Panc1 (cell line): ENCODE data around the gene HOXB3. TPM values are rescaled to one million over a fixed set of nuclear protein-coding genes. Genes with fewer than 3 reads are reported as not detected.

Source experiments
- ATAC-seq: fragments of 200-7000 bp; cut with Tn5 transposase; 2 replicates; pipeline ENCODE4 v1.9.1; 2020; ENCODE audit warnings: mild to moderate bottlenecking, moderate library complexity
- BruUV-seq: library from RNA; stranded (reverse); fragments of 400-500 nt; replicated peaks from 2 replicates; lab custom pipeline; 2021; lab: Mats Ljungman, UMichigan
- CTCF ChIA-PET: fragments of 300-600 bp; sonication (Branson Sonifier 250); formaldehyde crosslinking; loops from one replicate; lab custom pipeline; 2022; ENCODE audit warnings: antibody characterized with exemption; lab: Charles Lee
- POLR2A ChIA-PET: fragments of 300-600 bp; sonication (Branson Sonifier 250); formaldehyde crosslinking; loops from one replicate; lab custom pipeline; 2022; ENCODE audit warnings: antibody characterized with exemption; lab: Charles Lee
- DNase-seq: peaks from one replicate; pipeline ENCODE4 v3.0.0-alpha.2; 2010; ENCODE audit warnings: low read depth, low spot score
- H3K27ac ChIP-seq: 2 replicates; pipeline ENCODE4 v1.5.1; 2011; ENCODE audit warnings: mild to moderate bottlenecking, low read length, inconsistent platforms
- H3K27me3 ChIP-seq: fragments of 200-500 bp; sonication (Bioruptor generic); 2 replicates; pipeline ENCODE4 v1.6.0; 2014; ENCODE audit warnings: low read length, inconsistent platforms; ENCODE audit not compliant: control insufficient read depth, insufficient read depth
- H3K36me3 ChIP-seq: fragments of 200-500 bp; sonication (Bioruptor generic); 2 replicates; pipeline ENCODE4 v1.5.1; 2014; ENCODE audit warnings: inconsistent platforms, mild to moderate bottlenecking, low read length, moderate library complexity; ENCODE audit not compliant: control insufficient read depth, insufficient read depth
- H3K4me1 ChIP-seq: 2 replicates; pipeline ENCODE4 v1.5.1; 2011; ENCODE audit warnings: inconsistent platforms, mild to moderate bottlenecking, low read length, moderate library complexity; ENCODE audit not compliant: control insufficient read depth, insufficient read depth
- H3K4me3 ChIP-seq, 2 experiments: 2 replicates each; pipeline ENCODE4 v1.5.1; 2011 to 2012; ENCODE audit warnings: low read depth in 2 of 2, low read length in 2 of 2, mild to moderate bottlenecking in 2 of 2, inconsistent platforms in 1 of 2, moderate library complexity in 1 of 2
- H3K9me3 ChIP-seq: fragments of 200-500 bp; sonication (Bioruptor generic); 2 replicates; pipeline ENCODE4 v1.5.1; 2014; ENCODE audit warnings: low read depth, mild to moderate bottlenecking, inconsistent platforms, low read length, moderate library complexity; ENCODE audit not compliant: control insufficient read depth, insufficient read depth
- POLR2AphosphoS5 ChIP-seq: IDR thresholded peaks from 2 replicates; pipeline ENCODE4 v1.6.1; 2012; ENCODE audit warnings: mild to moderate bottlenecking, low read depth, low read length, moderate library complexity
- SIN3A ChIP-seq: IDR thresholded peaks from 2 replicates; pipeline ENCODE4 v1.6.1; 2012; ENCODE audit warnings: low read depth, mild to moderate bottlenecking, low read length, moderate library complexity, borderline replicate concordance; ENCODE audit not compliant: insufficient read depth
- TCF7L2 ChIP-seq: IDR thresholded peaks from 2 replicates; pipeline ENCODE4 v1.6.1; 2011; ENCODE audit warnings: mild to moderate bottlenecking, low read depth, low read length, inconsistent platforms
- in situ Hi-C: cut with HindIII; loops from 2 replicates; pipeline ENCODE4 v1.10.0; 2016; ENCODE audit warnings: low sequenced_read_pairs, low pct_unique_long_range_greater_than_20kb
- intact Hi-C: fragments of 100-400 bp; cut with micrococcal nuclease; formaldehyde crosslinking; loops from one replicate; pipeline ENCODE4 v1.10.0; 2022; ENCODE audit not compliant: unreplicated experiment
- total RNA-seq: library from RNA; stranded (reverse); gene quantifications from one replicate; pipeline ENCODE4 v1.2.1, GENCODE V29; 2021; ENCODE audit not compliant: unreplicated experiment
- TF ChIP-seq, protein P1 (sequence below), 2 experiments: IDR thresholded peaks; 2 replicates each; pipeline ENCODE4 v1.6.1; 2011 to 2012; ENCODE audit warnings: low read depth in 2 of 2, control low read depth in 1 of 2, low read length in 1 of 2, mild to moderate bottlenecking in 1 of 2, moderate library complexity in 1 of 2; ENCODE audit not compliant: insufficient read depth in 1 of 2
- TF ChIP-seq, protein P2 (sequence below): fragments of 450-650 bp; IDR thresholded peaks from 2 replicates; pipeline ENCODE4 v1.5.1; 2017; ENCODE audit warnings: mild to moderate bottlenecking

HOXB3 gene
- total RNA-seq, 1 experiment from 2014 or later, result 127 TPM

DNA sequence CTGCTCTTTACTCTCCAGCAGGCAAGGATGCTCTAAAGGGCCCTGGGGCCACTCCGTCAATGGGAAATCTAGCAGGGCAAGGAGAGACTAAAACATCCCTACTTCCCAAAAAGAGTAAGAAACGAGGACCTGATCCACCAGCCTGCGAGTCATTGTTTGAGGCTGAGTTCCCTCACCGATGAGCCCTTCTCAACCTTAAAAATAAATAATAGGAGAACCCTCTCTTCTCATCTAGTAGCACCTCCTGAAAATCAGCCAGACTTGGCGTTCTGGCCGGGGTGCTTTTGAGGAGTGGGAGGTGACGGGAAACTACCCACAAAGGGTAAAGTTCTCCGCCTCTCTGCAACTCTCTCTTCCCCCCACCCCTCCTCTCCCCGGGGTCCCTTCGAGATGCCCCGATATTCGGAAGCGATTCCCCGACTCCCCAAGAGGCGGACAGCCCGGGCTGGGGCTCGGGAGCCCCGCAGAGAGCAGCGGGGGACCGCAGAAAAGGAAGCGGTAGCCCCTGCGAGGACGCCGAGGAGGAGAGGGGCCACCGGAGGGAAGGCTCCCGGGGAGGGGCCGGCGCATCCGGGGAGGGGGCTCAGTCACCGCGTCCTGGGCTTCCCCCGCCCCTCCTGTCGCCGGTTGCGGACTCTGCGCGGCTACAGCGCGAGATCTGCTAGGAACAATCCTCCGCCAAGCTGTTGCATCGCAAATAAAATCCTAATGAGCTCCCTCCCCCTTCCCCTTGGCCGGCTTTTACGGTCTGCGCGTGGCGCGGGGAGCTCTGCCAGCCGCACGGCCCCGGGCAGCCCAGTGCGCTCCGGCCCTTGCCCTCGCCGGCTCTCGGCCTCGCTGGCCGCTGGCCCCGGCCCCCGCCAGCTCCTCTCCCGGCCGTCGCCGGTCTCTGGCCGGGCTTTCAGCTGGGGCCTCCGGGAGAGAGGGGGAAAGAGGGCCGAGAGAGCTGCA lies 34.8 kb upstream of the HOXB3 start:
- peak; percentile 49 for ATAC-seq
- H3K27ac ChIP-seq, result peak overlapping the region; percentile 95
- H3K9me3 ChIP-seq, result no peaks in the 10 kb centered on the region
- ChIA-PET POLR2A (interaction anchor here (0.5 to 1.0 kb wide), 7 partner anchors 8 to 547 kb away, joined by 3 to 5 read pairs (median 3); no protein-coding TSS in a partner anchor), CTCF (interaction anchor here (1.5 to 1.6 kb wide), 2 partner anchors 12 to 254 kb away, joined by 4 to 5 read pairs; no protein-coding TSS in a partner anchor)
- intact Hi-C loops, result no loop called here
- no peaks in the 10 kb centered on the region for H3K27me3 ChIP-seq
- TF ChIP-seq SIN3A (peak; percentile 95), TCF7L2 (no peak), POLR2AphosphoS5 (peak; percentile 73)
- TF ChIP-seq, protein P1, sequence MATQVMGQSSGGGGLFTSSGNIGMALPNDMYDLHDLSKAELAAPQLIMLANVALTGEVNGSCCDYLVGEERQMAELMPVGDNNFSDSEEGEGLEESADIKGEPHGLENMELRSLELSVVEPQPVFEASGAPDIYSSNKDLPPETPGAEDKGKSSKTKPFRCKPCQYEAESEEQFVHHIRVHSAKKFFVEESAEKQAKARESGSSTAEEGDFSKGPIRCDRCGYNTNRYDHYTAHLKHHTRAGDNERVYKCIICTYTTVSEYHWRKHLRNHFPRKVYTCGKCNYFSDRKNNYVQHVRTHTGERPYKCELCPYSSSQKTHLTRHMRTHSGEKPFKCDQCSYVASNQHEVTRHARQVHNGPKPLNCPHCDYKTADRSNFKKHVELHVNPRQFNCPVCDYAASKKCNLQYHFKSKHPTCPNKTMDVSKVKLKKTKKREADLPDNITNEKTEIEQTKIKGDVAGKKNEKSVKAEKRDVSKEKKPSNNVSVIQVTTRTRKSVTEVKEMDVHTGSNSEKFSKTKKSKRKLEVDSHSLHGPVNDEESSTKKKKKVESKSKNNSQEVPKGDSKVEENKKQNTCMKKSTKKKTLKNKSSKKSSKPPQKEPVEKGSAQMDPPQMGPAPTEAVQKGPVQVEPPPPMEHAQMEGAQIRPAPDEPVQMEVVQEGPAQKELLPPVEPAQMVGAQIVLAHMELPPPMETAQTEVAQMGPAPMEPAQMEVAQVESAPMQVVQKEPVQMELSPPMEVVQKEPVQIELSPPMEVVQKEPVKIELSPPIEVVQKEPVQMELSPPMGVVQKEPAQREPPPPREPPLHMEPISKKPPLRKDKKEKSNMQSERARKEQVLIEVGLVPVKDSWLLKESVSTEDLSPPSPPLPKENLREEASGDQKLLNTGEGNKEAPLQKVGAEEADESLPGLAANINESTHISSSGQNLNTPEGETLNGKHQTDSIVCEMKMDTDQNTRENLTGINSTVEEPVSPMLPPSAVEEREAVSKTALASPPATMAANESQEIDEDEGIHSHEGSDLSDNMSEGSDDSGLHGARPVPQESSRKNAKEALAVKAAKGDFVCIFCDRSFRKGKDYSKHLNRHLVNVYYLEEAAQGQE (IDR thresholded peaks at IDR 0.05; ENCODE audit: insufficient read depth in 1 of 2, low read depth in 2 of 2, low read length in 1 of 2), result no peak
- BruUV-seq, result no TSS peak
- peak overlapping the region; percentile 78 to 93 for H3K4me3 ChIP-seq
- in situ Hi-C loops, result no loop called here
- H3K4me1 ChIP-seq, result peaks cover 68% of the 10 kb centered on the region
- DNase-seq, result no peak
- H3K36me3 ChIP-seq, result no peaks in the 10 kb centered on the region

DNA sequence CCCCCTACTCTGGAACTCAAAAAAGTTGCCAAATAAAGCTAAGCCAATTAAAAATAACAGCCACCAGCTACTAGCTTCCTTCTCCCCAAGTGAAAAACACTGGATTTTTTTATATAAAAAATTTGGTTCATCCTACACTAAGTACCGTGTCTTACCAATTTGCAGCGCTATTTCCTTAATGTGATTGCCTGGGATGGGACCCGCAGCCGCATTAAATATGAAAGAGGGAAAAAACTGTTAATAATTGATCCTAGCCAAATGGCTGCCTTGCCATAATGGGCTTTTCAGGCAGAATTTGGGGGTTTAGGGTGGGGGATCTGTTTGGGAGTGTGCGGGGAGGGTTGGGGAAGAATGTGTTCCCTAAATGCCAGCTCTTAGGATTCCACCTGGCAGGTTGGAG lies 34.1 kb upstream of the HOXB3 start:
- CTCF ChIA-PET, result interaction anchor here (0.5 to 1.5 kb wide), 2 partner anchors 13 to 43 kb away, joined by 3 to 4 read pairs; no protein-coding TSS in a partner anchor
- intact Hi-C loops, result no loop called here
- no peak for DNase-seq
- H3K4me1 ChIP-seq, result peaks cover 70% of the 10 kb centered on the region
- TF ChIP-seq, protein P1 (IDR thresholded peaks at IDR 0.05; ENCODE audit: insufficient read depth in 1 of 2, low read depth in 2 of 2, low read length in 1 of 2), result no peak
- TF ChIP-seq SIN3A (no peak), TCF7L2 (no peak), POLR2AphosphoS5 (no peak)
- TF ChIP-seq, protein P2, sequence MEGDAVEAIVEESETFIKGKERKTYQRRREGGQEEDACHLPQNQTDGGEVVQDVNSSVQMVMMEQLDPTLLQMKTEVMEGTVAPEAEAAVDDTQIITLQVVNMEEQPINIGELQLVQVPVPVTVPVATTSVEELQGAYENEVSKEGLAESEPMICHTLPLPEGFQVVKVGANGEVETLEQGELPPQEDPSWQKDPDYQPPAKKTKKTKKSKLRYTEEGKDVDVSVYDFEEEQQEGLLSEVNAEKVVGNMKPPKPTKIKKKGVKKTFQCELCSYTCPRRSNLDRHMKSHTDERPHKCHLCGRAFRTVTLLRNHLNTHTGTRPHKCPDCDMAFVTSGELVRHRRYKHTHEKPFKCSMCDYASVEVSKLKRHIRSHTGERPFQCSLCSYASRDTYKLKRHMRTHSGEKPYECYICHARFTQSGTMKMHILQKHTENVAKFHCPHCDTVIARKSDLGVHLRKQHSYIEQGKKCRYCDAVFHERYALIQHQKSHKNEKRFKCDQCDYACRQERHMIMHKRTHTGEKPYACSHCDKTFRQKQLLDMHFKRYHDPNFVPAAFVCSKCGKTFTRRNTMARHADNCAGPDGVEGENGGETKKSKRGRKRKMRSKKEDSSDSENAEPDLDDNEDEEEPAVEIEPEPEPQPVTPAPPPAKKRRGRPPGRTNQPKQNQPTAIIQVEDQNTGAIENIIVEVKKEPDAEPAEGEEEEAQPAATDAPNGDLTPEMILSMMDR, result no peak
- in situ Hi-C loops, result no loop called here
- no peak for ATAC-seq
- H3K4me3 ChIP-seq, result peak overlapping the region; percentile 78 to 93
- no peaks in the 10 kb centered on the region for H3K27me3 ChIP-seq
- no peaks in the 10 kb centered on the region for H3K9me3 ChIP-seq
- peak overlapping the region; percentile 95 for H3K27ac ChIP-seq
- H3K36me3 ChIP-seq, result no peaks in the 10 kb centered on the region
- no TSS peak for BruUV-seq
- POLR2A ChIA-PET, result no interaction called here
